ENCODE data around the gene IL1RAPL2. TPM values are rescaled to one million over a fixed set of nuclear protein-coding genes. Genes with fewer than 3 reads are reported as not detected.

Gene IL1RAPL2
- polyA plus RNA-seq, 3 donors, result not detected

DNA sequence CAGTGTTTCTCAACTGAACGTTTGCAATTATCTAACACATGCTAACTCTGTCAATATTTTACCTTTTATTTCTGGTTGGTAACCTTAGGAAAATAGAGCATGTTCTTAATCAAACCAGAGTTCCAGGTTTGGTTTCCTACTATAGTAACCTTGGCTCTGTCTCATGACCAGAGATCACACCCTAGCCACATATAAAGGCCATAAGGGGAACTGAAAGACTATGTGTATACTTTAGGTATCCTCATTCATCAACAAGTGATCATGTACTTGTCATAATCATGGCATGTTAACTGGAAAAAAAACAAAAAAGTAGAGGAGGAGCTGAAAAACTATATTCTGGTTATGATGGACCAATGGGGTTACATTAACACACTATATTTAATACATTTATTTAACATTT is 352.1 kb downstream of the IL1RAPL2 start:
- H3K27me3 Mint-ChIP-seq (ENCODE audit: low read depth in 3 of 3), result no peaks in the 10 kb centered on the region
- H3K4me3 Mint-ChIP-seq, result no peak overlapping the region
- no peaks in the 10 kb centered on the region for H3K4me1 ChIP-seq (ENCODE audit: control insufficient read depth in 1 of 2, insufficient read depth in 2 of 2, low read length in 2 of 2)
- DNase-seq, result no peak
- TF ChIP-seq, protein P1, sequence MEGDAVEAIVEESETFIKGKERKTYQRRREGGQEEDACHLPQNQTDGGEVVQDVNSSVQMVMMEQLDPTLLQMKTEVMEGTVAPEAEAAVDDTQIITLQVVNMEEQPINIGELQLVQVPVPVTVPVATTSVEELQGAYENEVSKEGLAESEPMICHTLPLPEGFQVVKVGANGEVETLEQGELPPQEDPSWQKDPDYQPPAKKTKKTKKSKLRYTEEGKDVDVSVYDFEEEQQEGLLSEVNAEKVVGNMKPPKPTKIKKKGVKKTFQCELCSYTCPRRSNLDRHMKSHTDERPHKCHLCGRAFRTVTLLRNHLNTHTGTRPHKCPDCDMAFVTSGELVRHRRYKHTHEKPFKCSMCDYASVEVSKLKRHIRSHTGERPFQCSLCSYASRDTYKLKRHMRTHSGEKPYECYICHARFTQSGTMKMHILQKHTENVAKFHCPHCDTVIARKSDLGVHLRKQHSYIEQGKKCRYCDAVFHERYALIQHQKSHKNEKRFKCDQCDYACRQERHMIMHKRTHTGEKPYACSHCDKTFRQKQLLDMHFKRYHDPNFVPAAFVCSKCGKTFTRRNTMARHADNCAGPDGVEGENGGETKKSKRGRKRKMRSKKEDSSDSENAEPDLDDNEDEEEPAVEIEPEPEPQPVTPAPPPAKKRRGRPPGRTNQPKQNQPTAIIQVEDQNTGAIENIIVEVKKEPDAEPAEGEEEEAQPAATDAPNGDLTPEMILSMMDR (IDR thresholded peaks at IDR 0.05), result no peak
- H4K20me1 ChIP-seq (ENCODE audit: insufficient read depth, low read length), result no peaks in the 10 kb centered on the region
- H3K27me3 ChIP-seq (ENCODE audit: control insufficient read depth in 2 of 2, insufficient read depth in 2 of 2, low read length in 2 of 2), result no peaks in the 10 kb centered on the region
- no peaks in the 10 kb centered on the region for H3K9me3 ChIP-seq (replicated peaks in 1 of 2; ENCODE audit: control insufficient read depth in 1 of 2, insufficient read depth in 1 of 2, low read length in 2 of 2)
- no CpG with 5 or more reads among the region's 1 CpG for WGBS (ENCODE audit: insufficient coverage)
- H2AFZ ChIP-seq (ENCODE audit: insufficient read depth, low read depth, low read length, poor library complexity, severe bottlenecking), result no peak overlapping the region
- no peaks in the 10 kb centered on the region for H3K4me1 Mint-ChIP-seq
- H3K4me2 ChIP-seq (replicated peaks; ENCODE audit: extremely low read depth, low read length, poor library complexity, severe bottlenecking), result no peak overlapping the region
- no peak overlapping the region for H3K27ac ChIP-seq (ENCODE audit: low read depth in 1 of 2, low read length in 2 of 2)
- no peaks in the 10 kb centered on the region for H3K9me3 Mint-ChIP-seq
- no peaks in the 10 kb centered on the region for H3K79me2 ChIP-seq (ENCODE audit: insufficient read depth, low read length)
- H3K27ac Mint-ChIP-seq, result no peak overlapping the region
- H3K9ac ChIP-seq (ENCODE audit: insufficient read depth, low read length, poor library complexity, severe bottlenecking), result no peak overlapping the region
- intact Hi-C loops (cut with micrococcal nuclease), result no loop called here
- H3K36me3 ChIP-seq (replicated peaks in 1 of 2; ENCODE audit: control insufficient read depth in 1 of 2, insufficient read depth in 2 of 2, low read length in 2 of 2), result no peaks in the 10 kb centered on the region
- H3K4me3 ChIP-seq (replicated peaks in 1 of 3; ENCODE audit: low read depth in 2 of 3, low read length in 3 of 3), result no peak overlapping the region
- H3K36me3 Mint-ChIP-seq, result no peaks in the 10 kb centered on the region

DNA sequence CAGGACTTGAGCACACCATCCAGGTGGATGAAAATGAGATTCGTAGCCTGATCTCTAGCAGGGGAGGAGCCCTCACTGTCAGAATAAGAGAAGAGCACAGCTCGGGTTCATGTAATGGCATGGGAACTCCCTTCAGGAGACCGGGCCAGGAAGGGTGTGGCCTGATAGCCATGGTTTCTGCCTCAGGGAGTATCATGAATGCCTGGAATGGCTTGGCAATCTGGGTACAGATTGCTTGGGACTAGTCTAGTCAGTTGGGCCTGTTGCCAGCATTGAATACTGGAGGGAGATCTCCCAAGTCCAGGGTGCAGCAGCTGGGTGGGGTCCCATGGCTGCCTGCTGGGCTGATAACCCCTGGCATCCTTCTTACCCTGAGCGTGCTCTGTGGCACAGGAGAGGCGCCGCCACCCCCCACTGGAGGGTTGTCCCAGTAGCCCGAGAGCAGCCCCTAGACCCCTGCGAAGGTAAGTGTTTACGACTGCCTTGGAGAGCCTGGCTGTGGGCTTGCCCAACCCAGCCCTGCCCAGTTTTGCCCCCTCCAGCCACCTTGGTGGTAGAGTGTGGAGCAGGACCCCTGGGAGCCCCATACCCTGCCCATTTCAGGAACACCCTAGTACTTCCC is 355.7 kb downstream of the IL1RAPL2 start:
- Histone ChIP-seq H4K20me1 (ENCODE audit: insufficient read depth, low read length) (no peaks in the 10 kb centered on the region), H3K27ac (ENCODE audit: low read depth in 1 of 2, low read length in 2 of 2) (no peak overlapping the region), H3K27me3 (ENCODE audit: control insufficient read depth in 2 of 2, insufficient read depth in 2 of 2, low read length in 2 of 2) (no peaks in the 10 kb centered on the region), H3K4me1 (ENCODE audit: control insufficient read depth in 1 of 2, insufficient read depth in 2 of 2, low read length in 2 of 2) (no peaks in the 10 kb centered on the region), H3K4me3 (replicated peaks in 1 of 3; ENCODE audit: low read depth in 2 of 3, low read length in 3 of 3) (no peak overlapping the region), H3K36me3 (replicated peaks in 1 of 2; ENCODE audit: control insufficient read depth in 1 of 2, insufficient read depth in 2 of 2, low read length in 2 of 2) (no peaks in the 10 kb centered on the region), H3K9ac (ENCODE audit: insufficient read depth, low read length, poor library complexity, severe bottlenecking) (no peak overlapping the region), H2AFZ (ENCODE audit: insufficient read depth, low read depth, low read length, poor library complexity, severe bottlenecking) (no peak overlapping the region), H3K4me2 (replicated peaks; ENCODE audit: extremely low read depth, low read length, poor library complexity, severe bottlenecking) (no peak overlapping the region), H3K79me2 (ENCODE audit: insufficient read depth, low read length) (no peaks in the 10 kb centered on the region), H3K9me3 (replicated peaks in 1 of 2; ENCODE audit: control insufficient read depth in 1 of 2, insufficient read depth in 1 of 2, low read length in 2 of 2) (no peaks in the 10 kb centered on the region)
- Mint-ChIP-seq H3K36me3 (no peaks in the 10 kb centered on the region), H3K4me3 (no peak overlapping the region), H3K27ac (no peak overlapping the region), H3K9me3 (no peaks in the 10 kb centered on the region), H3K4me1 (no peaks in the 10 kb centered on the region), H3K27me3 (ENCODE audit: low read depth in 3 of 3) (peaks cover 0 to 3% (median 0%) of the 10 kb centered on the region in 3 donors)
- no peak for DNase-seq
- 95% methylated on average over 3 of the region's 9 CpGs for WGBS (ENCODE audit: insufficient coverage)
- TF ChIP-seq, protein P1 (IDR thresholded peaks at IDR 0.05), result no peak
- intact Hi-C loops (cut with micrococcal nuclease), result no loop called here
